GM12878 (cell line): ENCODE results near the gene FDX2. TPM values are rescaled to one million over a fixed set of nuclear protein-coding genes. Genes with fewer than 3 reads are reported as not detected.

Experiments
- ASH2L ChIP-seq: fragments of 300-600, 200-600 bp; sonication (generic); IDR thresholded peaks from 2 replicates; pipeline ENCODE4 v1.6.1; 2017; ENCODE audit warnings: low read depth, mild to moderate bottlenecking, borderline replicate concordance
- EED ChIP-seq: sonication (generic); IDR thresholded peaks from 2 replicates; pipeline ENCODE4 v1.6.1; 2016; ENCODE audit warnings: antibody characterized with exemption, low read depth
- ETV6 ChIP-seq, 2 experiments: fragments of 450-650 bp in 1 of 2; IDR thresholded peaks in 1 of 2; conservative IDR thresholded peaks in 1 of 2; 2 replicates each; pipeline ENCODE4 v1.6.1; 2014; ENCODE audit warnings: antibody characterized with exemption in 1 of 2, borderline replicate concordance in 1 of 2, low read depth in 1 of 2, mild to moderate bottlenecking in 1 of 2, moderate library complexity in 1 of 2
- FOXK2 ChIP-seq: fragments of 450-650 bp; IDR thresholded peaks from 2 replicates; pipeline ENCODE4 v1.6.1; 2017; ENCODE audit warnings: mild to moderate bottlenecking, moderate library complexity
- FOXM1 ChIP-seq: IDR thresholded peaks from 2 replicates; pipeline ENCODE4 v1.6.1; 2012; ENCODE audit warnings: low read depth, mild to moderate bottlenecking, inconsistent platforms, low read length, moderate library complexity
- JUNB ChIP-seq: IDR thresholded peaks from 2 replicates; pipeline ENCODE4 v1.6.1; 2016; ENCODE audit warnings: antibody characterized with exemption, mild to moderate bottlenecking
- MEF2B ChIP-seq: fragments of 450-650 bp; IDR thresholded peaks from 2 replicates; pipeline ENCODE4 v1.6.1; 2018; ENCODE audit warnings: mild to moderate bottlenecking, moderate library complexity; ENCODE audit not compliant: partially characterized antibody, poor library complexity, severe bottlenecking
- MTA3 ChIP-seq: IDR thresholded peaks from 2 replicates; pipeline ENCODE4 v1.6.1; 2012; ENCODE audit warnings: low read length, inconsistent platforms, borderline replicate concordance
- NFIC ChIP-seq: IDR thresholded peaks from 2 replicates; pipeline ENCODE4 v1.6.1; 2012; ENCODE audit warnings: low read depth, mild to moderate bottlenecking, inconsistent platforms, low read length, moderate library complexity
- PKNOX1 ChIP-seq: fragments of 450-650 bp; IDR thresholded peaks from 2 replicates; pipeline ENCODE4 v1.6.1; 2016; ENCODE audit warnings: mild to moderate bottlenecking
- PRDM15 ChIP-seq: fragments of 450-650 bp; formaldehyde crosslinking; IDR thresholded peaks from 2 replicates; pipeline ENCODE4 v1.4.0; 2020; ENCODE audit warnings: mild to moderate bottlenecking, moderate library complexity
- RAD51 ChIP-seq: fragments of 450-650 bp; IDR thresholded peaks from 2 replicates; pipeline ENCODE4 v1.6.1; 2016; ENCODE audit warnings: moderate library complexity, mild to moderate bottlenecking, inconsistent platforms
- RCOR1 ChIP-seq: conservative IDR thresholded peaks from 2 replicates; pipeline ENCODE4 v1.6.1; 2012; ENCODE audit warnings: low read depth, low read length, improper control_type of control experiment
- SIN3A ChIP-seq: IDR thresholded peaks from 2 replicates; pipeline ENCODE4 v1.6.1; 2012; ENCODE audit warnings: low read depth, low read length, improper control_type of control experiment
- TARDBP ChIP-seq: IDR thresholded peaks from 2 replicates; pipeline ENCODE4 v1.6.1; 2016; ENCODE audit warnings: borderline replicate concordance
- USF2 ChIP-seq: IDR thresholded peaks from 2 replicates; pipeline ENCODE4 v1.6.1; 2011; ENCODE audit warnings: low read depth, low read length, improper control_type of control experiment, borderline replicate concordance
- ZSCAN29 ChIP-seq: fragments of 450-650 bp; IDR thresholded peaks from 2 replicates; pipeline ENCODE4 v1.6.1; 2017; ENCODE audit warnings: mild to moderate bottlenecking, moderate library complexity
- polyA plus RNA-seq, 11 experiments: library from polyadenylated mRNA; depleted of rRNA in 4 of 11; unstranded in 6 of 11; stranded (reverse) in 5 of 11; fragments of >200 nt; fragmentation: Nextera tagmentation in 4 of 11; fragmentation: Illumina TruSeq in 1 of 11; extraction: Ambion mirVana in 4 of 11; extraction: Trizol in 1 of 11; gene quantifications; 1 replicate in 1 of 11; 2 replicates in 10 of 11; pipeline versions ENCODE4 v1.2.1 to v1.2.3, GENCODE V29; 2011 to 2016; ENCODE audit warnings: inconsistent platforms in 2 of 11, missing spikeins in 2 of 11, low read depth in 1 of 11
- total RNA-seq, 4 experiments: library from RNA; depleted of rRNA in 3 of 4; stranded (reverse); fragments of >200 nt in 3 of 4; fragmentation: Illumina TruSeq in 1 of 4; extraction: Trizol in 1 of 4; gene quantifications; 2 replicates each; pipeline versions ENCODE4 v1.2.1 to v1.2.3, GENCODE V29; 2013 to 2021
- TF ChIP-seq, protein P1 (sequence below): fragments of 450-650 bp; IDR thresholded peaks from 2 replicates; pipeline ENCODE4 v1.6.1; 2016; ENCODE audit warnings: mild to moderate bottlenecking, moderate library complexity, borderline replicate concordance

The FDX2 gene
- total and polyA plus RNA-seq, 10 of the 15 experiments (the other 5 are each of a cell fraction or from before 2014, with no cell fraction given): 1.4 to 50.4 (median 24.7) TPM

GRCh38 chr19:10270180-10270615 lies 45.6 kb downstream of the FDX2 start (continued):
- TF ChIP-seq MEF2B (peak; percentile 23), FOXM1 (0 out of 2 replicates have a peak, but pooled peaks have one; percentile 7), RCOR1 (peak; percentile 92; the same call in 1 of the 2 replicates), TARDBP (0 out of 2 replicates have a peak, but pooled peaks have one; percentile 44), JUNB (no peak), SIN3A (no peak), ZSCAN29 (no peak), ASH2L (no peak), RAD51 (no peak), EED (peak; percentile 91), MTA3 (0 out of 2 replicates have a peak, but pooled peaks have one; percentile 73), PKNOX1 (no peak), ETV6 (conservative IDR thresholded peaks at IDR 0.05 in 1 of 2, IDR thresholded peaks at IDR 0.05 in 1 of 2; ENCODE audit: borderline replicate concordance in 1 of 2, low read depth in 1 of 2) (peak in 1 of 2 experiments; percentile 67; a peak in 1 of 4 replicates), USF2 (no peak), FOXK2 (no peak), PRDM15 (CRISPR knock-in tag) (no peak), NFIC (no peak; the same call in 1 of the 2 replicates)
- TF ChIP-seq, protein P1, sequence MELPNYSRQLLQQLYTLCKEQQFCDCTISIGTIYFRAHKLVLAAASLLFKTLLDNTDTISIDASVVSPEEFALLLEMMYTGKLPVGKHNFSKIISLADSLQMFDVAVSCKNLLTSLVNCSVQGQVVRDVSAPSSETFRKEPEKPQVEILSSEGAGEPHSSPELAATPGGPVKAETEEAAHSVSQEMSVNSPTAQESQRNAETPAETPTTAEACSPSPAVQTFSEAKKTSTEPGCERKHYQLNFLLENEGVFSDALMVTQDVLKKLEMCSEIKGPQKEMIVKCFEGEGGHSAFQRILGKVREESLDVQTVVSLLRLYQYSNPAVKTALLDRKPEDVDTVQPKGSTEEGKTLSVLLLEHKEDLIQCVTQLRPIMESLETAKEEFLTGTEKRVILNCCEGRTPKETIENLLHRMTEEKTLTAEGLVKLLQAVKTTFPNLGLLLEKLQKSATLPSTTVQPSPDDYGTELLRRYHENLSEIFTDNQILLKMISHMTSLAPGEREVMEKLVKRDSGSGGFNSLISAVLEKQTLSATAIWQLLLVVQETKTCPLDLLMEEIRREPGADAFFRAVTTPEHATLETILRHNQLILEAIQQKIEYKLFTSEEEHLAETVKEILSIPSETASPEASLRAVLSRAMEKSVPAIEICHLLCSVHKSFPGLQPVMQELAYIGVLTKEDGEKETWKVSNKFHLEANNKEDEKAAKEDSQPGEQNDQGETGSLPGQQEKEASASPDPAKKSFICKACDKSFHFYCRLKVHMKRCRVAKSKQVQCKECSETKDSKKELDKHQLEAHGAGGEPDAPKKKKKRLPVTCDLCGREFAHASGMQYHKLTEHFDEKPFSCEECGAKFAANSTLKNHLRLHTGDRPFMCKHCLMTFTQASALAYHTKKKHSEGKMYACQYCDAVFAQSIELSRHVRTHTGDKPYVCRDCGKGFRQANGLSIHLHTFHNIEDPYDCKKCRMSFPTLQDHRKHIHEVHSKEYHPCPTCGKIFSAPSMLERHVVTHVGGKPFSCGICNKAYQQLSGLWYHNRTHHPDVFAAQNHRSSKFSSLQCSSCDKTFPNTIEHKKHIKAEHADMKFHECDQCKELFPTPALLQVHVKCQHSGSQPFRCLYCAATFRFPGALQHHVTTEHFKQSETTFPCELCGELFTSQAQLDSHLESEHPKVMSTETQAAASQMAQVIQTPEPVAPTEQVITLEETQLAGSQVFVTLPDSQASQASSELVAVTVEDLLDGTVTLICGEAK: no peak
